HG02973 (cell line): ENCODE results near the gene VPS35L.
"Not testable (repeated sequence)": the region's sequence is repeated elsewhere in the genome, so short reads cannot be mapped to it uniquely, and the experiment has no call there.

Experiments
- ATAC-seq: cut with Tn5 transposase; IDR thresholded peaks from one replicate; pipeline ENCODE4 v1.9.1; 2021; ENCODE audit warnings: moderate library complexity; ENCODE audit not compliant: unreplicated experiment

VPS35L gene

DNA sequence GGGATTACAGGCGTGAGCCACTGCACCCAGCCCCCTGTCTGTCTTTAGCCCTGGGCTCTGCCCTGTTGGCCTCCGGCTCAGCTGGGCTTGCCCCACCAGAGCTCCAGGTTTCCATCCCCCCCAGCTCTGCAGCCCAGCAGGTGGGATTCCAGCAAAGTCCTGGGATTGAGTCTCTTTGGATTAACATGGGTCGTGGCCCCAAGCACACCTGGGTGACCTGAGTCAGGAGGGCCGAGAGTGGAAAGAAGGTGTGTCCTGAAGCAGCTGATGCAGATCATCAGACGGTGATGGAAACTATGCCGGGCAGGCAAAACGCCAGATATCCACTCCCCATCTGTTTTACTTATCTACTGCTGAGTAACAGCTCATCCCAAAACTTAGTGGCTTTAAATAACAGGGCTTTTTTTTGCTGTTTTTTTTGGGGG, 90.1 kb downstream of the VPS35L start:
- ATAC-seq, result no peak

DNA sequence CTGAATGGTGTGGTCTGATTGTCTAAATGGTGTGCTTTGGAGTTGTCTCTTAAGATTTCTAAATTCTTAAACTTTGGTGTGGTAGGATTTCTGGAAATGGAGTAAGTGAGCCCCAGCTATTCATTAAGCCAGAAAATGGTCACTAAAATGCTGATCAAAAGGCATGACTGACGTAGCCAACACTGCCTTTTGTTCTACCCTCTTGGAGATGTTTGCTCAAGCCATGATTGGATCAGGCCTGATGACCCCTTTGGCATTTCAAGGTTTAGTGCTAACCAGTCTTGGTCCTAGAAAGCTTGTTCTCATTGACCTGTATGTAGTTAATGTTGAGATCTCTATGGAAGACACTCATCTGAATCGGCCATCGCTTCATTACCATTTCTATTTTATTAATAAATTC, 94.5 kb downstream of the VPS35L start:
- no peak for ATAC-seq

DNA sequence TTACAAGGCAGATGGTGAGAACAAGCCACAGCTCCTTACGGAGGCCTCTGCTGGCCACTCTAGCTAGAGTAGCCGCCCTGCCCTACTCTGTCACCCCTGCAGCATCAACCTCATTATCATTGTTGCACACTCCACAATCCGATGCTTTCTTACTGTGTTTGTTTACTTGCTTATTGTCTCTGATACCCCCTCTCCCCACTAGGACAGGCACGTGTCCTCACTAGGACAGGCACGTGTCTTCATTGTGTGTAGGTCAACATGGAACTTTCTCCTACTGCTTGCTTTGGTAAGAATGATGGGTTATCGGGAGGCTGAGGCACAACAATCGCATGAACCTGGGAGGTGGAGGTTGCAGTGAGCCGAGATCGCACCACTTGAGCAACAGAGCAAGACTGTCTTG, 98.6 kb downstream of the VPS35L start:
- no peak for ATAC-seq

DNA sequence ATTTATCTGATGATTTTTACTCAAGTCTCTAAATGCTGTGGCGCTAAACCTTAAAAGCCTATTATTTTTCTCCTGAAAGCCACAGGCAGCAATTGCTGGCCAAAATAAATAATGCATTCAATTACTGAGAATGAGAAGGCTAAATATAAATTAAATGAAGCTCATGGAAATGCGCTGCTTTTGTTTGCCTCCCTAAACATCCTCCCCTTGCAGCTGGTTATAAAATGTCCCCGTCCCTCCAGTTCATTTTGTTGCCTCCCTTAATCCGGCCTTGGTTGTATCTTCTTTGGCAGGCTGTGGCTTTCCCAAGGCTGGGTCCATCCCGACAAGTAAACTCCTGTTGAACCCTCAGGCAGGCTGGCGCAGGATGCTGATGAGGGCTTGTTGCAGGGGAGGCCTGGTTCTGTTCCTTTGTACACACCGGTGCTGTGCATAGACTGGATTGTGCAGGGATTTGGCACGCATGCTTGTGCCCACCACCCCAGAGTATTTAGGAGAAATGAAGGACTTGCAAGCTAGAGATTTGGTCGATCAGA, 99.8 kb downstream of the VPS35L start:
- ATAC-seq, result no peak

DNA sequence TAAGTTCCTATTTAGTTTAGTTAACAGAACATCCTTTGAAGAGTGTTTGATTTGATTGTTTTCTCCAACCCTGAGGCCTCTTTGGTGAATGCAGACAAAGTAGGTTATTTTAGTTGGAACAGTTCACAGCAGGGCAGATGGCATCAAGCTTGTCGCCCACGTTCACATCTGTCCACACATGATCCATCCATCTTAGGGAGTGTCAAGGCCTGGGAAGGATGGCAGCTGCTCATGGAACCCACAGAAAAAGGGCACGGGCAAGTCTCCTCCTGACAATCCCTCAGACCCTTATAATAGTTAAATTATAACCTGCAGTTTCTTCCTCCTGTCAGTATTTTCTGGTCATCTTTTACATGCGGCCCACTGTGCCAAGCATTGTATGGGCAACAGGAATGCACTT, 102.3 kb downstream of the VPS35L start:
- no peak for ATAC-seq

DNA sequence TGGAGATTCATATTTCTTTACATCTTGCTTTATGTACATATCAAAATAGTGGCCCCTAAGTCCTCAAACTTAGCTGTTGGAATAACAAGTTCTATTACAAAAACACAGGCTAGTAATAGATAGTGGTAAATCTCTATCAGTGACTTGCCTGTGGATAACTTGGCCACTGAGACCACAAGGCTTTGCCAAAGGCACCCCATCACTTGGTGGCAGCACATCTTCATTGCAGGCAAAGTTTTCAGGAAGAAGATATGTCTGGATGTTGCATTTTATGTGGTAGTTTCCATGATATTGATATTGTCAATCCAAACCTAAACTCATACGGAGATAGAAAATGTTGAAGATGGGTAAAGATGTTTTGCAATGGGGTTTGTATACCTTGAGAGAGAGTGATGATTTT, 104.1 kb downstream of the VPS35L start:
- no peak for ATAC-seq

DNA sequence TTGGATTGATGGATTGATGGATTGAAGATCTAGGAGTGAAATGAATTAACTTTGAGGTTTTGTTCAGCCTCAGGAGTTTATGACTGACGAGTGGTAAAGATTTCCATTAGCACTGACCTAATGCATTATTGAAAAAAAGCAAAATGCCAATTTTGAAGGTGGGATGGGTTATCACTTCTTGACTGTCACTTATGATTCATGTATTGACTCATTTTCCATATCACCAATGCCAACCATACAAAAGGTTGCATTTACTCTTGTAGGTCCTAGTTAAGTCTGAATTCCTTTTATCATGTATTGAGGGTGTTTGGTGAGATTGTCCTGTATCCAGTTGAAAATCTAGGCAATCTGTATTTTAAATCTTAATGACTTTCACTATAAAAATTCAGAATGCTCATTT, 104.9 kb downstream of the VPS35L start:
- ATAC-seq, result no peak

DNA sequence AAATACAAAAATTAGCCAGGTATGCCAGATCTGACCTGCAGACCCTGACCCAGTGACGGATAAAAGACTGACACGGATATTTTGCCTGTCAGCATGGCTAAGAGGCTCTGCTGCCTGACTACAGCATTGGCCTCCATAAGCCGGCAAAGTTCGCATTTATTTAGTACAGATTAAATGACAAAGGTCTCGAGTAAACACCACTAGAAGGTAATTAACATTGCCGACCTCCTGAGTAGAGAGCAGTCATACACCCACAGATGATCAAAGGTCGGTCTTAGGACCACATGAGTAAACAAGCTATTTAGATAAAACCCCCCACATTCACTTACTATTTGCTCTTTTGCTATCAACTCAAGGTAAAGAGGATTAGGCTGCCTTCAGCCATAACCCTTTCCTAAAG, 106.8 kb downstream of the VPS35L start:
- ATAC-seq, result no peak

DNA sequence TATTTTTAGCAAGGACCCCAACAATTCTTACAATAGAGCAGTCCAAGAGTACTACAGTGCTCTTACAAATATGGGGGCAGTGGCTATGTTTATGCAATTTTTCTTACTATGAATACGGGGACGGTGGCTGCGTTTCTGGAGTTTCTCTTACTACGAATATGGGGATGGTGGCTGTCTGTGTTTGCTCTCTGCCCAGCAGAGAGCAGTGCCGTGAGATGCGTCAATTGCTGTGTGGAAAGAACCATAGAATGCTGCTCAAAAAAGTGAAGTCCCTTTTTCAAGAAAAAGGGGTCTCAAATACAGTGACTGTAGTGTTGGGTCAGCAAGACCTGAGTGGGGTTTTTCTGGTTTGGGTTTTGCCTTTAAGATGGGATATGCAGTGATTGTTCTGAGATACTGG, 108.7 kb downstream of the VPS35L start:
- ATAC-seq, result no peak

DNA sequence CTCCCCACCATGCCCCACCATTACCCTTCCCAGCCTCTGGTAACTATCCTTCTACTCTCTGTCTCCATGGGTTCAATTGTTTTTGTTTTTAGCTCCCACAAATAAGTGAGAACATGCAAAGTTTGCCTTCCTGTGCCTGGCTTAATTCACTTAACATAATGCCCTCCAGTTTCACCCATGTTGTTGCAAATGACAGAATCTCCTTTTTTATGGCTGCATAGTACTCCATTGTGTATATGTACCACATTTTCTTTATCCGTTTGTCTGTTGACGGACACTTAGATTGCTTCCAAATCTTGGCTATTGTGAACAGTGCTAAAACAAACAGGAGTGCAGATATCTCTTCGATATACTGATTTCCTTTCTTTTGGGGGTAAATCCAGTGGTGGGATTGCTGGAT, 109.8 kb downstream of the VPS35L start:
- not testable (repeated sequence) for ATAC-seq

DNA sequence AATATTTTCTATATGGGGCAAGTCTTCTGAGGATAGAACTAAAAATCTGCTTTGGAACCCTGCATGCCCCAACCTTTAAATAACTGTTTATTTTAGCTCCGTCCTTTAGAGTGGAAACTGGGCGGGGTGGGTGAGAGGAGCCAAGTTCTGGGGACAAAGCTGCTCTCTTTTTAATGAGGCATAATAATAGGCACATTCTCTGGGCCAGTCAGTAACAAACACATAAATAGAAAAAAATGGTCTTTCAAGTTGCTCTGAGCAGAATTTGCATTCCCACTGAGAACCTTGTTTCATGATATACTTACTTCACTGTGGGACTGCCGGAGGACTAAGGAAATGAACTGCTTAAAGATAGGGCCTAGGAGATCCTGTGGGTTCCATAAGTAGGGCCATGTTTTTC, 111.0 kb downstream of the VPS35L start:
- ATAC-seq, result no peak

DNA sequence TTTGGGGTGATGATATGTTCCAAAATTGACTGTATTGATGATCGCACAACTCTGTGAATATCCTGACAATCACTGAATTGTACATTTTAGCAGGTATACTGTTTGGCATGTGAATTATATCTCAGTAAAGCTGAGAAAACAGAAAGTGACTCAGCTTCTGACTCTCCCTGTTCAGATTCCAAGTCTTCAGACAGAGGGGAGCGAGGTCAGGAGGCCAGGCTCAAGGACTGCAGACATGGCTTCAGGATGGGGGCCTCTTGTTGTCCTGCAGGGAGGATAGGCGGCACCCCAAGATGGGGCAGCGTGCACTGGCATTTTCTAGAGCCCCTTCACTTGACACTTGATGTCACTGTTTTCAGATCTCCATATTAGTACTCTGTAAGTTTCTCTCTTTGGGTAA, 116.9 kb downstream of the VPS35L start:
- ATAC-seq, result no peak

DNA sequence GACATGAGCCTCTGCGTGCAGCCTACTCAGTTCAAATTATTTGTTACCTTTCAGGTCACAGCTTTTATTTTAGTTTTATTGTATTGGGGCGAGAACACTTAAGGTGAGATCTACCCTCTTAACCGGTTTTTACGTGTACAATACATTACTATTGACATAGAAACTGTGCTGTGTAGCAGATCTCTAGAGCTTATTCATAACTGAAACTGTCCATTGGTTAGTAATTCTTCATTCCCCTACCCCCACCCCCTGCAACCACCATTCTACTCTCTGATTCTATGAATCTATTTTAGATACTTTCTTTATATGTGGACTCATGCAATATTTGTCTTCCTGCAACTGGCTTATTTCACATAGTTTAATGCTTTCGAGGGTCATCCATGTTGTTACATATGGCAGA, 119.0 kb downstream of the VPS35L start:
- no peak for ATAC-seq

DNA sequence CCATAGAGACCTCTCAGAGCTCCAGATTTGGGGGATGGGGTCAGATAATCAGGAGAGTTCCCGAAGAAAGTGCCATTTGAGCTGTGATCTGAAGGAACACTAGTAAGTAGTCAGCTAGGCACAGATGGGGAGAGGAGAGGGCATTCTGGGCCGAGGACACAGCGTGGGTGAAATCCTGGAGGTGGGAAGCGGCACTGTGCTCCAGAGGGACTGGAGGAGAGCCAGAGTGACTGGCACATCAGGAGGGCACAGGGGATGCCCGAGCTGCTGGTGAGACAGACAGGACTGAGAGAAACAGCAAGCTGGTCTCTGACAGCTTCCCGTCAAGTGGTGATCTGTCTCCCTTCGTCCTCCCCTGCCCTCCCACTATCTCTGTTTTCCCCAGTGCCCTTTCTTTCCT, 121.9 kb downstream of the VPS35L start:
- no peak for ATAC-seq

DNA sequence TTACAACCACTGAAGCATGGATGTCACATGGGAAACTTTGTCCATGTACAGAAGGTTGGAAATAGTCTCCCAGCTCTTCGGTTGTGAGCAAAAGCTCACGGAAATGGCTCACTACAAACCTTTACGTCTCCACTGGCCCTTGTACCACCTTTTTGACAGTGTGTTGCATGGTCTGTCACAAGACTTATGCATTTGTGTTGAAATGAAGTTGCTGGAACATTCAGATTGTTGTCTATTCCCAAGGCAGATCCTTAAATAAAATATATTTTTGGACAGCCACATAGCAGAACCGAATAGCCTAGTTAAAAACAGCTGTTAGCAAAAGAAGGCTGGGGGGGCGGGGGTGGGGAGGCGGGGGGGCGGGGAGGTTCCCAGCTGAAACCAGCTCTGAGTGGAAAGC, 123.3 kb downstream of the VPS35L start:
- ATAC-seq, result no peak

DNA sequence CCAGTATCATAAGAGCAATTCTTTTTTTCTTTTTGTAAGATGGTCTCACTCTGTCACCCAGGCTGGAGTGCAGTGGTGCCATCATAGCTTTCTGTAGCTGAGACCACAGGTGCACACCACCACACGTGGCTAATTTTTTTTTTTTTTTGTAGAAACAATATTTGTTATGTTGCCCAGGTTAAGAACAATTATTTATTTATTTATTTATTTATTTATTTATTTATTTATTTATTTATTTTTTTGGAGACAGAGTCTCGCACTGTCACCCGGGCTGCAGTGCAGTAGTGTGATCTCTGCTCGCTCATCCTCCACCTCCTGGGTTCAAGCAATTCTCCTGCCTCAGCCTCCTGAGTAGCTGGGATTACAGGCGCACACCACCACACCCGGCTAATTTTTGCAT, 123.8 kb downstream of the VPS35L start:
- not testable (repeated sequence) for ATAC-seq

DNA sequence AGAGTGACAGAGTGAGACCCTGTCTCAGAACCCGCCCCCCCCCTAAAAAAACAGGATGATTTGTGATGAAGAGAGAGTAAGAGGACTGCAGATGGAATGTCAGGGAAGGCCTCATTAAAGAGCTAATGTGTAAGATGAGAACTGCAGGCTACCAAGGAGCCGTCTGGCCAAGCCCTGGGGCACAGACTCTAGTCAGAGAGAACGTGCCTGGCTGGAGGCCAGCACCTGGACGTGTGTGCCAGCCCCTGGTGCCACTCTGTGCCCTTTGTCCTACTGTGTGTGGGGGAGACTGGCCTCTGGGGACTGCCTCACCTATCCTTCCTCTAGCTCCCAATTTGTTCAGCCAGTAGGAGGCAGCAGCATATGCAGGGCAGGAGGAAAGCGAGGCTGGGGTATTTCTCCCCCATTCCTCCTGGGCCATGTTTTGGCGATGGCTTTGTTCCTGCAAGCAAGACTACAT, 125.4 kb downstream of the VPS35L start:
- ATAC-seq, result no peak

DNA sequence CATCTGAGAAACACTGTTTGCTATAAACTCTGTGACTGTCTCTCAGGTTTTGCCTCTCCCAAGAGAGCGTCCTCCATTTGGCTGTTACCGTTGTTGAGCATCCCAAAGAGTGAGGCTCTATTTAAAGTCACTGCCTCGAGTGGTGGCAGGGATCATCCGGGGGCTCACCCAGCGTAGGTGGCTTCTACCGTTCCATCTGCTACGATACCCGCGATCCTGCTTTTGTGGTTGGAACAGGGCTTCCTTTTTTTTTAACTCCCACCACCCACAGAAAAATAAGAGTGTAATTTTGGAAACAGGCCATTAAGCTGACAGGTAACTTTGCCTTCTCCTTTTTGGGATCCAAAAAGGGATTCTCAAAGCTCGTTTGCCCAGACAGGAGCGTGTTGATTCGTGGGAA, 126.1 kb downstream of the VPS35L start:
- no peak for ATAC-seq

DNA sequence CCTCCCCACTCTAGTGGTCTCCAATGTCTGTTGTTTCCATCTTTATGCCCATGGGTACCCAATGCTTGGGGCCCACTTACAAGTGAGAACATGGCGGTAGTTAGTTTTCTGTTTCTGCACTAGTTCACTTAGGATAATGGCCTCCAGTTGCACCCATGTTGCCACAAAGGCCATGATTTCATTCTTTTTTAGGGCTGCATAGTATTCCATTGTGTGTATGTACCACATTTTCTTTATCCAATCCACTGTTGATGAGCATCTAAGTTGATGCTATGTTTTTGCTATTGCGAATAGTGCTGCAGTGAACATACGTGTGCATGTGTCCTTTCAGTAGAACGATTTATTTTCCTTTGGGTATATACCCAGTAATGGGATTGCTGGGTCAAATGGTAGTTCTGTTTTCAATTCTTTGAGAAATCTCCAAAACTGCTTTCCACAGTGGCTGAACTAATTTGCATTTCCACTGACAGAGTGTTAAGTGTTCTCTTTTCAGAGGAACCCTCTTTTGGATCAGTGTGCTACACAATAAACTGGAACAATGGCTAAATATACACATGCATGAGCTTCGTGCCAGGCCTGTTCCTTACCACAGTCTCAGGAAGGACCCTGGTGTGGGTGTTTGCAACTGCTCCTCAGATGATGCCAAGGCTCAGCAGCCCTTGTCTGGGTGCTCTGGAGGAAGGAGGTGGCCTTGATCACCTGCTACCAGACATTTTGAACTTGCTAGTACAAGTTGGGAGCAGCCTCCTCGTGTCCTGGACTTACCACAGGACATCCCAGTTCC, 128.1 kb downstream of the VPS35L start:
- no peak for ATAC-seq

DNA sequence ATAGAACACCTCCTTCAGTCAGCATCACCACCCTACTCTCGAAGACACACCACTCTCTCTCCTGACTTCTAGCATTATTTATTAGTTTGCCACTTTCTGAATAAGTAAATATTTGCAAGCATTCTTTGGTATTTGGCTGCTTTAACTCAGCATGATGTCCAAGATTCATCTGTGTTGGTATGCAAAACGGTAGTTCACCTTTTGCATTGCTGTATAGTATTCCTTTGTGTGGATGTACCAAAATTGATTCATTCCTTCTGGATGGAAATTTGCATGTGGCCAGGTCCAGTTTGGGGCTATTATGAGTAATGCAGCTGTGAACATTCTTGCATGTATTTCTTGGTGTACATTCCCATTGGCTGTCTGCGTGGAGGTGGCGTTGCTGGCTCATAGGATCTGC, 129.7 kb downstream of the VPS35L start:
- ATAC-seq, result no peak

DNA sequence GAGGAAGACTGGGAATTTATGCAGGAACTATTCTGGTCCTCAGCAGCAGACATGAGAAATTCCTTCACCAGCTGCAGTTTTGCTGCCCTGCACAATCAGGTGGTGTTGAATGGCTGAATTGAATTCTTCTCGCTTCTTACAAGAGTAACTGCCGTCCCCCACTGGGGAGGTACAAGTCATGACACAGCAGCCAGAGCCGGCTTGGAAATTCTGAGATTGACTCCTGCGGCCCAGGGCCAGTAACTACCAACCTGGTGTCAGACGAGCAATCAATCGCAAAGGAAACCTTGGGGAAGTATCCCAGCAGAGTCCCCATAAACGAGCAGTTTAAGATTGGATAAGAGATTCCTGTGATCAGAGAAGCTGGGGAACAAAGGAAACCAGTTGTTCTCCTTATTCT, 131.8 kb downstream of the VPS35L start:
- ATAC-seq, result no peak

DNA sequence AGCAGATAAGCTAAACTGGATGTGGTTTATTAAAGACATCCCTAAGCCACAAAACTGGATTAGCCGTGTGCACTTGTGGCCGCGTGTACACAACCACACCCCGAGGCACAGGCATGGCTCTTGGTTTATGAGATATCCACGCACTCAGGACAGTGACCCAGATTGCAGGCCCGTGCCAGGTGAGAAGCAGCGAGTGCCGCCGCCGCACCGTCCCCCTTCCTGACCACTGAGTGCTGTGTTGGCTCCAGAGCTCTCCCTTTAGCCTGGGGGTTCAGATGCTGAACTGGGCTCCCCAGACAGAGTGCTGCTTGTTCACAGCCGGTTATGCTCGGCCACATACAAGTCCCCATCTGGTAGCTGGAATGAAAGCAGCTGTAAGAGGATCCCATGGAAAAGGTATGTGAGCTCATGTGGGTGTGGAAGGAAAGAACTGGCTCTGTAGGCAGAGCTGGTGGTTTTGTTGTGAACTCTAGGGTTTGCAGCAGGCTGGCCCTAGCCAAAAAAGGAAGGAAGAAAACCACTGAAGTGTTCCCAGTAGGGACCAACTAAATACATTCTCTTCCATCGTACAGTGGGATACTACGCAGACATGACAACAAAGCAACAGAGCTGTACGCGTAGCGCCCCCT, 133.0 kb downstream of the VPS35L start:
- no peak for ATAC-seq
